HL-60 (cell line): ENCODE measurements around the gene GLIS1.

ENCODE experiments used
- CTCF ChIP-seq: IDR thresholded peaks from one replicate; pipeline ENCODE4 v1.5.1; 2011; ENCODE audit warnings: low read length, control low read depth, inconsistent platforms; ENCODE audit not compliant: insufficient read depth
- POLR2AphosphoS5 ChIP-seq: IDR thresholded peaks from 2 replicates; pipeline ENCODE4 v1.6.1; 2012; ENCODE audit warnings: low read depth
- TF ChIP-seq, protein P1 (sequence below): IDR thresholded peaks from 2 replicates; pipeline ENCODE4 v1.6.1; 2012; ENCODE audit warnings: low read depth; ENCODE audit not compliant: insufficient replicate concordance

DNA sequence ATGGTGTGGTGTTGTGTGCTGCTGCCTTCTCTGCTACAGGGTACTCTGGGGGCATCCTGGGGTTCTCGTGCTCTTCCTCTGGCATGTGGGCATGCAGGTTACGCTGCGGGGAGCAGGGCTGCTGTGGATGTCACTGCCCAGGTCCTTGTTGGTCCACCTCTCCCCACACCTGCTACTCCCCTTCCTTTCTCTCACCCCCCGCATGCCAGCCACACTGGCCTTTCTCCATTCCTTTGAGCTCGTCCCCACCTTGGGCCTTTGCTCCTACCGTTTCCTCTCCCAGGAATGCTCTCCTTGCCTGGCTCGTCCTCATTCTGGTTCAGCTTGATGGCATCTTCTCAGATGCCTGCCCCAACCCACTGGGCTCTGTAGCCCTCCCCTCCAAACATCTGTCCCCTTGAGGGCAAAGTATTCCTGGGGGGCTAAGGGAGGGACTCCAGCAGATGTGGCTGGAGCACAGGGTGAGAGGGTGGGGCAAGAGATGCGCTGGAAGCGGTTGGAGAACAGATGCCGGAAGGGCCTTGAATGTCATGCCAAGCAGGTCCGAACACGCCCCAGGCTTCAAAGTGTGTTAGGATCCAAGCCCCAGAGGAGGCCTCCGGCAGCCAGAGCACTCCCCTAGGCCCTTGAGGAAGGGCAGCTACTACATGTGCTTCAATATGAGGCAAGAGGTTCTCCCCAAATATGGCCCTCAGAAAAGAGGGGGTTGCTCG lies 256.4 kb downstream of the GLIS1 start:
- no peak for TF ChIP-seq CTCF
- TF ChIP-seq, protein P1, sequence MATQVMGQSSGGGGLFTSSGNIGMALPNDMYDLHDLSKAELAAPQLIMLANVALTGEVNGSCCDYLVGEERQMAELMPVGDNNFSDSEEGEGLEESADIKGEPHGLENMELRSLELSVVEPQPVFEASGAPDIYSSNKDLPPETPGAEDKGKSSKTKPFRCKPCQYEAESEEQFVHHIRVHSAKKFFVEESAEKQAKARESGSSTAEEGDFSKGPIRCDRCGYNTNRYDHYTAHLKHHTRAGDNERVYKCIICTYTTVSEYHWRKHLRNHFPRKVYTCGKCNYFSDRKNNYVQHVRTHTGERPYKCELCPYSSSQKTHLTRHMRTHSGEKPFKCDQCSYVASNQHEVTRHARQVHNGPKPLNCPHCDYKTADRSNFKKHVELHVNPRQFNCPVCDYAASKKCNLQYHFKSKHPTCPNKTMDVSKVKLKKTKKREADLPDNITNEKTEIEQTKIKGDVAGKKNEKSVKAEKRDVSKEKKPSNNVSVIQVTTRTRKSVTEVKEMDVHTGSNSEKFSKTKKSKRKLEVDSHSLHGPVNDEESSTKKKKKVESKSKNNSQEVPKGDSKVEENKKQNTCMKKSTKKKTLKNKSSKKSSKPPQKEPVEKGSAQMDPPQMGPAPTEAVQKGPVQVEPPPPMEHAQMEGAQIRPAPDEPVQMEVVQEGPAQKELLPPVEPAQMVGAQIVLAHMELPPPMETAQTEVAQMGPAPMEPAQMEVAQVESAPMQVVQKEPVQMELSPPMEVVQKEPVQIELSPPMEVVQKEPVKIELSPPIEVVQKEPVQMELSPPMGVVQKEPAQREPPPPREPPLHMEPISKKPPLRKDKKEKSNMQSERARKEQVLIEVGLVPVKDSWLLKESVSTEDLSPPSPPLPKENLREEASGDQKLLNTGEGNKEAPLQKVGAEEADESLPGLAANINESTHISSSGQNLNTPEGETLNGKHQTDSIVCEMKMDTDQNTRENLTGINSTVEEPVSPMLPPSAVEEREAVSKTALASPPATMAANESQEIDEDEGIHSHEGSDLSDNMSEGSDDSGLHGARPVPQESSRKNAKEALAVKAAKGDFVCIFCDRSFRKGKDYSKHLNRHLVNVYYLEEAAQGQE = no peak
- no peak for TF ChIP-seq POLR2AphosphoS5
